GM18907 (cell line): Measurements from ENCODE around the gene KIF2A.

Experiments used
- ATAC-seq: cut with Tn5 transposase; IDR thresholded peaks from one replicate; pipeline ENCODE4 v1.9.1; 2021; ENCODE audit warnings: mild to moderate bottlenecking, moderate library complexity; ENCODE audit not compliant: unreplicated experiment

Gene KIF2A

DNA sequence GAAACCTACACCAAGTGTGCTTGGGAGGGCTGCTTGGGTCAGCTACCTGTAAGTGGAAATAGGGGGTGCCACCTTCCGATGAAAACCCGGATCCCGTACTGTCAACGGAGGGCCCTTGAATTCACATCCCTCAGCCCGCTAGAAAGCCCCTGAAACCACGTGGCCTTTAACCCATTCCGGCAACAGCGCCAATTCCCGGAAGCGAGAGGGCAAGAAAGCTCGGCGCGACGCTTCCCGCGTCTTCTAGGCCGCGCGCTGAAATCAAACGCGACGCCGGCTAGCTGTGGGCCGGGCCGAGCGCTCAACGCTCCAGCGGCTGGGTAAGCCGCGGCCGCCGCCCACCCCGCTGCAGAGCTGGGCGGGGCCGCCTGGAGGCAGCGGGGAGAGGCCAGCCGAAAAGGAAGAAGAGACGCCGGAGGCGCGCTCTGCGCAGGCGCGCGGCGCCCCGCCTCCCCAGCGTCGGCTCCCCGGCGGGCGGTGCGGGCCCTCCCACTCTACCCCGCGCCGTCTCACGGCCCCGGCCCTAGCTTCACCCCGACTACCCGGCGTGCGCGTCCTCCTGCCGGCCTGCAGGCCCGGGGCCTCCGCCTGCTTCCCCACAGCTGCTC is at the start of gene KIF2A:
Gene KIF2A, plus strand, starts transcription at position 492 of the 608 bp plus-strand sequence. CDS start 267 bp downstream, outside the sequence.
- ATAC-seq: peak; percentile 92

DNA sequence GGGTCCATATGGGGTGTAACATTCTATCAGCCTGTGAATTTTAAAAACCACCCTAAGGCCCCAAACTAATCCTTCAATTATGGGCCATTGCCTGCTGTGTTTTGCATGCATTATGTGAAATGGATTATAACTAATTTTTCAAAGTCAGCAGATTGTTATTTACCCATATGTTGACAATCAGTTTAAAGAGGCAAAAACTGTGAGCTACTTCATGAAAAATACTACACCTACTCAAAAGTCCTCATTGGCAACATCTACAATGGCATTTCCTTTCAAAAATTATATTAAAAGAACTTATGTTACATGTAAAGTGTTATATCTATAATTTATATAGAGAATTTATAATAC is 49.0 kb upstream of the KIF2A start:
- ATAC-seq: no peak

DNA sequence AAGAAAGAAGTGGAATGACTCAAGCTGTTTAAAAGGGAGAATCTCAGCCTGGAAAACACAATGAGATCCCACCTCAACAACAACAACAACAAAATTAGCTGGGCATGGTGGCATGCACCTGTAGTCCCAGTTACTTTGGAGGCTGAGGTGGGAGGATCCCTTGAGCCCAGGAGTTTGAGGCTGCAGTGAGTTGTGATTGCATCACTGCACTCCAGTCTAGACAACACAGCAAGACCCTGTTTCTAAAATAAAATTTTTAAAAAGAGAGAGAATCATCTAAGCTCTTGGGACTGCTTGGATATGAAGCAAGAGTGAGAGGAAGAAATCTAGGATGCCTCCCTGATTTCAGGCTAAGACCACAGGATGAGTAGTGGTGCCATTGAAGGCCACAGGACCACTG is 47.4 kb upstream of the KIF2A start:
- no peak for ATAC-seq

GRCh38 chr5:62259699-62260250 is 46.2 kb upstream of the KIF2A start:
- no peak for ATAC-seq

GRCh38 chr5:62260513-62260912 is 45.5 kb upstream of the KIF2A start:
- ATAC-seq: no peak

DNA sequence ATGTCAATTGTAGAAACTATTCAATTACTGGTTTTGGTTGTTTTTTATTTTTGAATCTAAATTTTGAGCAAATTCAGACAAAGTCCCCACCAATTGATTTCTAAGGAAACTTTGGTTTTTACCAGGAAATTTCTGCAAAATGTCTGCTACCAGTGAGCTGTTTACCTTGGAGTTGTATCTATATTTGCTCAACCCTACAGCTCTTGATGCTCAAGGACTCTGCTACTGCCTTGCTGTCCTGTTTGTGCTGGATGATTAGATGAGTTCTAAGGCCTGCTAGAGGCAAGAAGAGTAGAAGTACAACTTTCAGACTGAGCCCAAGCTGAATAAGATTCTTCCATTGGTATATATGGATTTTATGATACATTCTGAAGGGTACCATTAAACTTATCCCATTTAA is 42.6 kb upstream of the KIF2A start:
- ATAC-seq: no peak

DNA sequence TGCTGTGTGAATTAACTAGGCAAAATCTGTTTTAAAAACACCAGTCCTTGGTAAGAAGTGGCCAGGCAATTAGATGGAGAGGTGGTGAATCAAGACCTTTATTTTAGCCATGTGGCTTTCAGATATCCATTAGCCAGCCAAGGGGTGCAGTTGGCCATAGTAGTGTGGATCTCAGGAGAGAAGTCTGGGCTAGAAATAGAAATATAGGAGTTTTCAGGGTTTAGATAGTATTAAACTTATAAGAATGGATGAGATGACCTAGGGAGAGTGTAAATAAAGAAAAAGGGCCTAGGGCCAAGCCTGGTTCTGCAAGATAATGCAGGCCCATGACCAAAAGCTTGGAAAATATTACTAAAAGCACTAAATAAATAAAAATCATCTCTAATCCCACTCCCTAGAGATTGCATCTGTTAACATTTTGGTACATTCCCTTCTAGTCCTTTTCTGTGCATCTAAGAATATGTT is 40.3 kb upstream of the KIF2A start:
- no peak for ATAC-seq

DNA sequence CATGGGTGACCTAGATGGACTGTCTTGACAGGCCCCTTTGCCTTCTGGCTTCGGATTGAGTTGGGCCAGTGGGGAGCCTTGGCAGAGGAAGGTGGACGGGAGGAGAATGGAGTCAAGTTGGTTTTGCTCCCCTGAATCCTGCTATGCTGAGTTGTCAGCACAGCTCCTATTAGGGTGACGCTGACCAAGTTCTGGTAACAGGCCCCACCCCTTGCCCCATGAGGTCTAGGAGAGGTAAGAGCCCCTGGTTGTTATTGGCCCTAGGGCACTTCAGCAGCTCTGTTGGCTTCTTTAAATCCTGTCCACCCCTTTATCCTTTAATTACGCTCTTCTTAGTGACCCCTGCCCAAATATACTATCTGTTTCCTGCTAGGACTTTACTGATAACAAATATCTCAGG is 39.4 kb upstream of the KIF2A start:
- ATAC-seq: no peak

GRCh38 chr5:62268234-62268633 is 37.8 kb upstream of the KIF2A start:
- ATAC-seq: peak; percentile 86

GRCh38 chr5:62268792-62269191 is 37.2 kb upstream of the KIF2A start:
- ATAC-seq: no peak

GRCh38 chr5:62271370-62271769 is 34.6 kb upstream of the KIF2A start:
- ATAC-seq: no peak

DNA sequence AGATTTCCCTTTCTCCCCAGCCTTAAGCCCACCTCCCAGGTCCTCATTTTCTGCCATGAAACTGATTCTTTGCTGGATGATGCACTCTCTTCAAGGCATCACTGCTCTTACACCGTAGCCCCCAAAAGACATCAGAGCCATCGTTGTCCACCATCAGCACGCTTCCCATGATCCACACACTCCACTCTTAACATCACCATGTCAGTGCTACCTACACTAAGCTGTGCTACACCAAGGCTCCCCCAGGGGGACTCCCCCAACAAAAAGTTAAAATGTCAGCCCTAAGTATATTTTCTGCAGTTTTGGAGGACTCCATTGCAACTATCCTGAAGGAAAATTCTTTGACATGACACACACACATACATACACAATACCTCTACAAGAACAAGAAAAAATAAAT is 34.1 kb upstream of the KIF2A start:
- ATAC-seq: no peak

GRCh38 chr5:62273687-62274086 is 32.3 kb upstream of the KIF2A start:
- ATAC-seq: no peak

GRCh38 chr5:62275581-62275980 is 30.4 kb upstream of the KIF2A start:
- no peak for ATAC-seq

- ATAC-seq: no peak
Observed at GRCh38 chr5:62281411-62281810, 24.6 kb upstream of the KIF2A start.

DNA sequence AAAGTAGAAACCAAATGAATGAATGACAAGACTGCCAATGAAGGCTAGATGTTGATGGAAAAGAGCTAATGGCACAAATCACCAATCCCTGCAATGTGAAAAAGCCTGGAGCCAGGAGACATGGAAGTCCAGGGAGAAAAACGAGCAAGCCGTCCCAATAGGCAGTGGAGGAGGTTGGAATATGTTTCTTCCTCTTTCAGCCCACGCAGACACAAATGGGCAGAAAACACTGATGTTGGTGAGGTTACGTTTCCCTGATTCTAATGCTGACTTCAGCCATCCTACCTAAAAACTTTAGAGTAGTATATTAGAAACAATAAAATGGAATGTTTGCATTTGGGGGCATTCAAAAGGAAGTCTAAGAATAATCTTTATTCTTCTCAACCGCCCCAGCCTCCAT is 23.9 kb upstream of the KIF2A start:
- no peak for ATAC-seq

DNA sequence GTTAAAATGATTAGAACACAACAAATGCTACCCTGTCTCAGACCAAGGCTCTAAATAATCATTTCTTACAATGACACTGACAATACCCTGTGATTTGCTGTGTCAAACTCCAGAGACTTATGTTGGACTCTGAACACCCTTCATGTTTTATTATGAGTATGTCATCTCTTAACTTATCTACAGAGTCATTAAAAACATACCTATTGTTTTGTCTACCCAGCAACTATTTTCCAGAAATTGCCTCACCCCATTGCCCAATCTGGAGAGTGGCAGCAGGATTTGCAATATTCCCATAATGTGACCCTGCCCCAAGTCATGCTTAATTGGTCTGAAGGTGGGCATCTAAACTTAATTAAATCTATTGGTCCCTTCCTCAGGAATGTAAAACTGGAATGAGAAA is 23.0 kb upstream of the KIF2A start:
- no peak for ATAC-seq

DNA sequence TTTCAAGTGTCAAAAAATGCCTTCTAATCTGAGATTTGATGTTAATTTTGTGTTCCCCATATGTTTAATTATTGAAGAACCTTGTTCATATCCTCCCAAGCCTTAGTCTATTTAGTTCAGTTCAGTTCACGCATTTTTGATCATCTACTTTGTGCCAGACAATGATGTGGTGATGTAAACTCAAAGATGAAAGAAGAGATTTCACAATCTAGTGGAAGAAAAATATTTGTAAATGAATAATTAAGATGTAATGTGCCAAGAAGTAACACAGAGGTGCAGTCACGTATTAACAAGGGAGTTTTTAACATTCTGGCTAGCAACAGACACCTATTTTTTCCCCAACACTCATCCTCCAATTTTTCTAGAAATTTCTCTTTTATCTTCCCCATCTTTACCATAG is 22.1 kb upstream of the KIF2A start:
- no peak for ATAC-seq

GRCh38 chr5:62284946-62285891 is 20.8 kb upstream of the KIF2A start:
- ATAC-seq: peak; percentile 81

DNA sequence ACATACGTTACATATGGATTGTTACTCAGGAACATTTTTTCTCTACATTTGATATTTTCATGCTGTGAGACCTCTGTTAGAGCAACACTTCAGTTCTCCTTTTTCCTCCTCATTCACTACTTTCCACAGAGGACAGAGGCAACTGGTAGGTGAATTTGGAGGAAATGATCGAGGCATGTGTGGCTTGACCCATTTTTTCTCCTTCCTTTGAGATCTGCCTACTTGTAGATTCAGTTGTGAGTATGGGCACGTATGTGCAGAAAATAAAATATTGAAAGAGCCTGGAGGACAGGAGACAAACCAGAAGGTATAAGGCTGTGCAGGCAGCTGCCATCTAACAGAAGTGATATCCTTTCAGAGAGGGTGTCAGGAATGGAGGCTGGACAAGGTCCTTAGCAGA is 19.2 kb upstream of the KIF2A start:
- no peak for ATAC-seq

GRCh38 chr5:62287237-62287636 is 18.8 kb upstream of the KIF2A start:
- no peak for ATAC-seq

- ATAC-seq: no peak
Observed at GRCh38 chr5:62288118-62288517, 17.9 kb upstream of the KIF2A start.
